ENCODE data around the gene KCNT2. TPM values are rescaled to one million over a fixed set of nuclear protein-coding genes. Genes with fewer than 3 reads are reported as not detected.
A peak's percentile ranks its signal among the peaks of the same experiment; 100 is the strongest.

The KCNT2 gene
- total and polyA plus RNA-seq, 2 experiments from 2014 or later = 1.2 to 8.8 TPM

DNA sequence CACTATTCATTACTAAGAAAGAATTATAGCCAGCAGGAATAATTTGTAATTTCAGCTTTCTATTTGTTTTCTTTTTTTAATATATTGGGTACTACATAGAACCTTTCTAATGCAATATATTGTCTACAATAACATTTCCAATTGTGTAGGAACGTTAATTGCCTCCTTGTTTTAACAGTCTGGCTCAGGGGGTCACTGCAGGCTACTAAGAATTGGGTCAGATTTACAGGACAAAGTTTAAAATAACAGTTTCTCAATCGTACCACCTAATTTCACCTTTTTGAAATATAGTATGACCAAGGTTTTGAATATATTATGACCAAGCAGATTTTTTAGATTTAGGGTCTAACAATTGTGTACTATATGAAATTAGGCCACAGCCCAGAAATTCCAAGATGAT, 46.0 kb upstream of the KCNT2 start:
- 78% methylated on average over 2 of the region's 2 CpGs for WGBS (ENCODE audit: low lambda C conversion rate, missing lambda C conversion rate)
- Histone ChIP-seq H3K4me2 (no peak overlapping the region), H3K27ac (no peak overlapping the region), H3K36me3 (replicated peaks; ENCODE audit: insufficient read depth, low read depth) (no peaks in the 10 kb centered on the region), H3K9me3 (ENCODE audit: low read depth) (no peaks in the 10 kb centered on the region), H3K4me1 (ENCODE audit: insufficient read depth) (no peaks in the 10 kb centered on the region), H3K4me3 (no peak overlapping the region), H3K79me2 (no peaks in the 10 kb centered on the region), H3K27me3 (no peaks in the 10 kb centered on the region), H3K9me2 (replicated peaks; ENCODE audit: insufficient read depth) (no peaks in the 10 kb centered on the region), H4K20me1 (ENCODE audit: insufficient read depth, poor library complexity, severe bottlenecking) (no peaks in the 10 kb centered on the region), H2AFZ (no peak overlapping the region)
- DNase-seq (ENCODE audit: low spot score) = no peak
- no peak for TF ChIP-seq EZH2 (IDR thresholded peaks at IDR 0.05; ENCODE audit: borderline replicate concordance)
- TF ChIP-seq EZH2phosphoT487 (IDR thresholded peaks at IDR 0.05; ENCODE audit: low read depth, severe bottlenecking, unreplicated experiment) = no peak
- TF ChIP-seq, protein P1, sequence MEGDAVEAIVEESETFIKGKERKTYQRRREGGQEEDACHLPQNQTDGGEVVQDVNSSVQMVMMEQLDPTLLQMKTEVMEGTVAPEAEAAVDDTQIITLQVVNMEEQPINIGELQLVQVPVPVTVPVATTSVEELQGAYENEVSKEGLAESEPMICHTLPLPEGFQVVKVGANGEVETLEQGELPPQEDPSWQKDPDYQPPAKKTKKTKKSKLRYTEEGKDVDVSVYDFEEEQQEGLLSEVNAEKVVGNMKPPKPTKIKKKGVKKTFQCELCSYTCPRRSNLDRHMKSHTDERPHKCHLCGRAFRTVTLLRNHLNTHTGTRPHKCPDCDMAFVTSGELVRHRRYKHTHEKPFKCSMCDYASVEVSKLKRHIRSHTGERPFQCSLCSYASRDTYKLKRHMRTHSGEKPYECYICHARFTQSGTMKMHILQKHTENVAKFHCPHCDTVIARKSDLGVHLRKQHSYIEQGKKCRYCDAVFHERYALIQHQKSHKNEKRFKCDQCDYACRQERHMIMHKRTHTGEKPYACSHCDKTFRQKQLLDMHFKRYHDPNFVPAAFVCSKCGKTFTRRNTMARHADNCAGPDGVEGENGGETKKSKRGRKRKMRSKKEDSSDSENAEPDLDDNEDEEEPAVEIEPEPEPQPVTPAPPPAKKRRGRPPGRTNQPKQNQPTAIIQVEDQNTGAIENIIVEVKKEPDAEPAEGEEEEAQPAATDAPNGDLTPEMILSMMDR (IDR thresholded peaks at IDR 0.05; ENCODE audit: poor library complexity) = no peak

DNA sequence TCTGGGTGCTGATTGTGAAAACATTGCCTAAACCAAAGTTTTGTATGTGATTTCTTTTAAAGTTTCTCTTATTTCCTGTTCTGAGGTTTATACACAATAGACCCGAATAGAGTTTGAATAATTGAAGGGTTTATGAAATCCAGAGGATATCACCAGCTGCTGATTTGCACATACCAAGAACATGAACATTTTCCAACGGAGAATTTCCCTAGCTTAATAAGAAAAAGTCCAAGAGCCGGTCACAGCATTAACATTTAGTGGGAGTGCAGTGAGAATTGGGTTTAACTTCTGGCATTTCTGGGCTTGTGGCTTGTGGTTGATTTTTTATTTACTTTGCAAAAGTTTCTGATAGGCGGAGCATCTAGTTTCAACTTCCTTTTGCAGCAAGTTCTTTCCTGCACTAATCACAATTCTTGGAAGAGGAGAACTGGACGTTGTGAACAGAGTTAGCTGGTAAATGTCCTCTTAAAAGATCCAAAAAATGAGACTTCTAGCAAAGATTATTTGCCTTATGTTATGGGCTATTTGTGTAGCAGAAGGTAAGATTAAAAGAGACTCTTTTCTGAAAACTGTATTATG, 43.5 kb upstream of the KCNT2 start, which contains the start of gene CFH:
TSS of gene CFH (plus strand) at position 407 of the 579 bp plus-strand sequence. CDS start at position 482, 75 bp downstream.
- Histone ChIP-seq H3K9me2 (replicated peaks; ENCODE audit: insufficient read depth) (no peaks in the 10 kb centered on the region), H3K36me3 (replicated peaks; ENCODE audit: insufficient read depth, low read depth) (no peaks in the 10 kb centered on the region), H2AFZ (peak within 1 kb of the TSS; percentile 46), H3K9me3 (ENCODE audit: low read depth) (no peaks in the 10 kb centered on the region), H4K20me1 (ENCODE audit: insufficient read depth, poor library complexity, severe bottlenecking) (no peaks in the 10 kb centered on the region), H3K27ac (no peak within 1 kb of the TSS), H3K79me2 (no peaks in the 10 kb centered on the region), H3K4me3 (no peak within 1 kb of the TSS), H3K4me1 (ENCODE audit: insufficient read depth) (no peaks in the 10 kb centered on the region), H3K4me2 (peak within 1 kb of the TSS; percentile 39), H3K27me3 (no peaks in the 10 kb centered on the region)
- TF ChIP-seq EZH2phosphoT487 (IDR thresholded peaks at IDR 0.05; ENCODE audit: low read depth, severe bottlenecking, unreplicated experiment) = no peak
- TF ChIP-seq EZH2 (IDR thresholded peaks at IDR 0.05; ENCODE audit: borderline replicate concordance) = no peak
- TF ChIP-seq, protein P1 (IDR thresholded peaks at IDR 0.05; ENCODE audit: poor library complexity) = no peak
- 51% methylated on average over 5 of the region's 5 CpGs for WGBS (ENCODE audit: low lambda C conversion rate, missing lambda C conversion rate)
- DNase-seq (ENCODE audit: low spot score) = peak; percentile 16

DNA sequence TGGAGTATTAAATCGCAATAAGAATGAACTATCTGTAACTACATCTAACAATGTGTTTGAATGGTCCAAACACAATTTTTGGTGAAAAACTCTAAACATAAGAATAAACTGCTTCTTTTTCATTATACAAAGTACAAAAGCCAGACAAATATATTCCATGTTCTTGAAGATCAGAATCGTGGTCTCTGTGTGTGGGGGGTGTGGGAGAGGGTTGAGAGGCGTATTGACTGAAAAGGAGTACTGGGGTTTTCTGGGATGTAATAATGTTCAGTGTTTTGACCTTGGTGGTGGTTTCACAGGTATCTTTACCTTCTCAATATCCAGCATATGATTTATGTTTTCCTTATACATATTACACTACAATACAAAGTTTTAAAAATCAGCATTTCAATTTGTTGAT, 42.8 kb upstream of the KCNT2 start:
- Histone ChIP-seq H3K4me2 (no peak overlapping the region), H3K27ac (no peak overlapping the region), H2AFZ (no peak overlapping the region), H3K79me2 (no peaks in the 10 kb centered on the region), H3K27me3 (no peaks in the 10 kb centered on the region), H3K4me1 (ENCODE audit: insufficient read depth) (no peaks in the 10 kb centered on the region), H3K9me3 (ENCODE audit: low read depth) (no peaks in the 10 kb centered on the region), H3K36me3 (replicated peaks; ENCODE audit: insufficient read depth, low read depth) (no peaks in the 10 kb centered on the region), H3K9me2 (replicated peaks; ENCODE audit: insufficient read depth) (no peaks in the 10 kb centered on the region), H4K20me1 (ENCODE audit: insufficient read depth, poor library complexity, severe bottlenecking) (no peaks in the 10 kb centered on the region), H3K4me3 (no peak overlapping the region)
- WGBS (ENCODE audit: low lambda C conversion rate, missing lambda C conversion rate) = 95% methylated on average over 3 of the region's 3 CpGs
- no peak for DNase-seq (ENCODE audit: low spot score)
- no peak for TF ChIP-seq EZH2 (IDR thresholded peaks at IDR 0.05; ENCODE audit: borderline replicate concordance)
- TF ChIP-seq, protein P1 (IDR thresholded peaks at IDR 0.05; ENCODE audit: poor library complexity) = no peak
- TF ChIP-seq EZH2phosphoT487 (IDR thresholded peaks at IDR 0.05; ENCODE audit: low read depth, severe bottlenecking, unreplicated experiment) = no peak
